ENCODE data around the gene HSBP1. TPM values are rescaled to one million over a fixed set of nuclear protein-coding genes. Genes with fewer than 3 reads are reported as not detected.

Gene HSBP1
- total RNA-seq, 4 donors from 2014 or later, result 7.5 to 28.0 (median 8.7) TPM

Other genes with a start within 250 kb of the HSBP1 start
- gene MLYCD, start 91.1 kb downstream of the HSBP1 start, total RNA-seq, result 10 to 100 TPM; 10.3 to 20.8 (median 18.4) TPM
- 10 to 100 TPM in 3 of 4 donors, 1 to 10 TPM in 1; 9.6 to 24.9 (median 13.2) TPM for gene OSGIN1, start 145.3 kb downstream of the HSBP1 start, total RNA-seq
- gene NECAB2, start 160.3 kb downstream of the HSBP1 start, total RNA-seq, result not detected
- gene SLC38A8, start 234.8 kb downstream of the HSBP1 start, total RNA-seq, result not detected

Data from gastrocnemius medialis (tissue), 4 donors.